Measurements from ENCODE around the gene CYP46A1.

DNA sequence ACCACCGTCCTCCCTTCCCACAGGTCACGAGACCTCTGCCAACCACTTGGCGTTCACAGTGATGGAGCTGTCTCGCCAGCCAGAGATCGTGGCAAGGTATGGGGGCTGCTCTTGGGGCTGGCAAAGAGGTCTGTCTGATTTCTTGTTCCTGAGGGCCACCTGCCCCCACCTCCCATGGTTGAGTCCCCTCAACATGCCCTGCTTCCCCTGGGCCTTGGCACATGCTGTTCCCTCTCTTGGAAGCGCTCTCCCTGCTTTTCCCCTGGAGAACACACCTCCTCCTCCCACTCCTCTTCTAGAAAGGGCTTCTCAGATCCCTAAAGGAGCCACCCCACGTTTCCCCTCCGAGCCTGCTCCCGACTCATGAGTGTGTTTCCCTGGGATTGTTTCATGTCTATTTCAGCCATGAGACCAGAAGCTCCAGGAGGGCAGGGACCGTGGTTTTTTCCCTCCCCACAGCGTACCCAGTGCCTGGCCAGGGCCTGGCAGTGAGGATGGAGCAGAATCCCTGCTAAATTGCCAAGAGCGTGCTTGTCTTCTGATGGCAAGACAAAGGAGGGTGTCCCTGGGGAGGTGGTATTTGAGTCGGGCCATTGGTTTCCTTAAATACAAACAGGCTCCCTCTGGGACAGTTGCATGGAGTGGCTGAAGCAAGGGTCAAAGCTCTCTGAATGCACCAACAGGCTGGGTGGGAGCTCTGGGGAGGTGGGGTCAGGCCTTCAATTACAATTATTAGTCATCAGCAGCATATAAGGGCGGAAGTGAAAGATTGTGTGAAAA, 34.1 kb downstream of the CYP46A1 start:
- no peak for TF ChIP-seq TAF1 (conservative IDR thresholded peaks at IDR 0.05)
- TF ChIP-seq, protein P1, sequence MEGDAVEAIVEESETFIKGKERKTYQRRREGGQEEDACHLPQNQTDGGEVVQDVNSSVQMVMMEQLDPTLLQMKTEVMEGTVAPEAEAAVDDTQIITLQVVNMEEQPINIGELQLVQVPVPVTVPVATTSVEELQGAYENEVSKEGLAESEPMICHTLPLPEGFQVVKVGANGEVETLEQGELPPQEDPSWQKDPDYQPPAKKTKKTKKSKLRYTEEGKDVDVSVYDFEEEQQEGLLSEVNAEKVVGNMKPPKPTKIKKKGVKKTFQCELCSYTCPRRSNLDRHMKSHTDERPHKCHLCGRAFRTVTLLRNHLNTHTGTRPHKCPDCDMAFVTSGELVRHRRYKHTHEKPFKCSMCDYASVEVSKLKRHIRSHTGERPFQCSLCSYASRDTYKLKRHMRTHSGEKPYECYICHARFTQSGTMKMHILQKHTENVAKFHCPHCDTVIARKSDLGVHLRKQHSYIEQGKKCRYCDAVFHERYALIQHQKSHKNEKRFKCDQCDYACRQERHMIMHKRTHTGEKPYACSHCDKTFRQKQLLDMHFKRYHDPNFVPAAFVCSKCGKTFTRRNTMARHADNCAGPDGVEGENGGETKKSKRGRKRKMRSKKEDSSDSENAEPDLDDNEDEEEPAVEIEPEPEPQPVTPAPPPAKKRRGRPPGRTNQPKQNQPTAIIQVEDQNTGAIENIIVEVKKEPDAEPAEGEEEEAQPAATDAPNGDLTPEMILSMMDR (IDR thresholded peaks at IDR 0.05; ENCODE audit: low read depth, low read length, missing input control), result no peak

Data from liver (tissue), 3 donors.